ENCODE data around the gene SMURF1.
"Not testable (repeated sequence)": the region's sequence is repeated elsewhere in the genome, so short reads cannot be mapped to it uniquely, and the experiment has no call there.

SMURF1 gene

GRCh38 chr7:99121496-99122021 is 22.3 kb downstream of the SMURF1 start:
- in situ Hi-C loops (cut with MboI; ENCODE audit: low sequenced_read_pairs) = no loop called here

GRCh38 chr7:99120916-99121315 is 23.0 kb downstream of the SMURF1 start:
- in situ Hi-C loops (cut with MboI; ENCODE audit: low sequenced_read_pairs) = no loop called here

GRCh38 chr7:99120501-99120900 is 23.4 kb downstream of the SMURF1 start:
- in situ Hi-C loops (cut with MboI; ENCODE audit: low sequenced_read_pairs) = no loop called here

GRCh38 chr7:99118077-99118476 is 25.8 kb downstream of the SMURF1 start:
- in situ Hi-C loops (cut with MboI; ENCODE audit: low sequenced_read_pairs) = no loop called here

- in situ Hi-C loops (cut with MboI; ENCODE audit: low sequenced_read_pairs) = no loop called here
Measured at GRCh38 chr7:99116144-99116543, 27.8 kb downstream of the SMURF1 start.

GRCh38 chr7:99115379-99115778 is 28.5 kb downstream of the SMURF1 start:
- in situ Hi-C loops (cut with MboI; ENCODE audit: low sequenced_read_pairs) = no loop called here

- in situ Hi-C loops (cut with MboI; ENCODE audit: low sequenced_read_pairs) = no loop called here
Measured at GRCh38 chr7:99112979-99113378, 30.9 kb downstream of the SMURF1 start.

- in situ Hi-C loops (cut with MboI; ENCODE audit: low sequenced_read_pairs) = no loop called here
Measured at GRCh38 chr7:99112097-99112496, 31.8 kb downstream of the SMURF1 start.

GRCh38 chr7:99111591-99111990 is 32.3 kb downstream of the SMURF1 start:
- in situ Hi-C loops (cut with MboI; ENCODE audit: low sequenced_read_pairs) = no loop called here

GRCh38 chr7:99109108-99110051 is 34.5 kb downstream of the SMURF1 start:
- in situ Hi-C loops (cut with MboI; ENCODE audit: low sequenced_read_pairs) = no loop called here

- in situ Hi-C loops (cut with MboI; ENCODE audit: low sequenced_read_pairs) = no loop called here
Measured at GRCh38 chr7:99108613-99109012, 35.3 kb downstream of the SMURF1 start.

GRCh38 chr7:99106821-99107241 is 37.1 kb downstream of the SMURF1 start:
- in situ Hi-C loops (cut with MboI; ENCODE audit: low sequenced_read_pairs) = no loop called here

- in situ Hi-C loops (cut with MboI; ENCODE audit: low sequenced_read_pairs) = no loop called here
Measured at GRCh38 chr7:99106411-99106810, 37.5 kb downstream of the SMURF1 start.

GRCh38 chr7:99105756-99106155 is 38.2 kb downstream of the SMURF1 start:
- in situ Hi-C loops (cut with MboI; ENCODE audit: low sequenced_read_pairs) = no loop called here

- in situ Hi-C loops (cut with MboI; ENCODE audit: low sequenced_read_pairs) = no loop called here
Measured at GRCh38 chr7:99104631-99105030, 39.3 kb downstream of the SMURF1 start.

GRCh38 chr7:99103836-99104235 is 40.1 kb downstream of the SMURF1 start:
- in situ Hi-C loops (cut with MboI; ENCODE audit: low sequenced_read_pairs) = not testable (repeated sequence)

- in situ Hi-C loops (cut with MboI; ENCODE audit: low sequenced_read_pairs) = no loop called here
Measured at GRCh38 chr7:99102809-99103690, 40.9 kb downstream of the SMURF1 start.

- in situ Hi-C loops (cut with MboI; ENCODE audit: low sequenced_read_pairs) = no loop called here
Measured at GRCh38 chr7:99102361-99102760, 41.5 kb downstream of the SMURF1 start.

- in situ Hi-C loops (cut with MboI; ENCODE audit: low sequenced_read_pairs) = not testable (repeated sequence)
Measured at GRCh38 chr7:99101516-99101915, 42.4 kb downstream of the SMURF1 start.

- in situ Hi-C loops (cut with MboI; ENCODE audit: low sequenced_read_pairs) = no loop called here
Measured at GRCh38 chr7:99099499-99100077, 44.3 kb downstream of the SMURF1 start.

Data from HL-60/S4 treated with retinoic acid at 250 ng/mL for 4 days and 3 days (cell line).